ENCODE measurements around the gene CYB5R3.

GRCh38 chr22:42611051-42611450 lies 38.1 kb downstream of the CYB5R3 start:
- TF ChIP-seq JUND (IDR thresholded peaks at IDR 0.05), result no peak
- no peak for TF ChIP-seq CTCF (IDR thresholded peaks at IDR 0.05)
- no peak for TF ChIP-seq SIN3A (IDR thresholded peaks at IDR 0.05; ENCODE audit: borderline replicate concordance, low read depth, low read length)
- TF ChIP-seq YY1 (IDR thresholded peaks at IDR 0.05; ENCODE audit: low read depth), result no peak
- no peak for TF ChIP-seq GABPA (IDR thresholded peaks at IDR 0.05; ENCODE audit: low read depth)
- TF ChIP-seq EP300 (IDR thresholded peaks at IDR 0.05; ENCODE audit: borderline replicate concordance in 1 of 2, low read depth in 1 of 2, low read length in 1 of 2), result no peak
- TF ChIP-seq MEF2A (IDR thresholded peaks at IDR 0.05; ENCODE audit: borderline replicate concordance, low read depth), result no peak
- no peak for TF ChIP-seq USF2 (IDR thresholded peaks at IDR 0.05; ENCODE audit: borderline replicate concordance, low read depth, low read length)
- no peak for TF ChIP-seq TAF1 (IDR thresholded peaks at IDR 0.05; ENCODE audit: borderline replicate concordance, low read depth, low read length)
- TF ChIP-seq RAD21 (IDR thresholded peaks at IDR 0.05; ENCODE audit: low read length), result no peak
- TF ChIP-seq FOXM1 (IDR thresholded peaks at IDR 0.05; ENCODE audit: low read depth), result no peak

All from SK-N-SH (cell line).